Thoracic aorta (tissue), 2 donors: ENCODE measurements around the gene CCDC7. TPM values are rescaled to one million over a fixed set of nuclear protein-coding genes. Genes with fewer than 3 reads are reported as not detected.
"Not testable (repeated sequence)": the region's sequence is repeated elsewhere in the genome, so short reads cannot be mapped to it uniquely, and the experiment has no call there.

Experiments
- ATAC-seq: fragments of 150-250 bp; one replicate; pipeline ENCODE4 v1.8.0; 2017; ENCODE audit warnings: low read depth; ENCODE audit not compliant: insufficient number of reproducible peaks, low FRiP score
- DNase-seq: peaks from one replicate; pipeline ENCODE4 v3.0.0-alpha.2; 2020; ENCODE audit warnings: low spot score
- H3K27ac ChIP-seq, 2 donors: fragments of 200-600 bp; sonication (generic); 1 replicate in 1 of 2; 2 replicates in 1 of 2; pipeline ENCODE4 v1.5.1; 2016; ENCODE audit warnings: mild to moderate bottlenecking in 2 of 2, moderate library complexity in 2 of 2
- H3K27me3 ChIP-seq: fragments of 200-600 bp; sonication (generic); replicated peaks from 2 replicates; pipeline ENCODE4 v1.6.0; 2016; ENCODE audit warnings: mild to moderate bottlenecking; ENCODE audit not compliant: insufficient read depth
- H3K36me3 ChIP-seq: fragments of 200-600 bp; sonication (generic); one replicate; pipeline ENCODE4 v1.5.1; 2016
- H3K4me1 ChIP-seq, 2 donors: fragments of 200-600 bp; sonication (generic); 1 replicate in 1 of 2; 2 replicates in 1 of 2; pipeline versions ENCODE4 v1.5.1 to v1.6.0; 2016; ENCODE audit warnings: low read depth in 2 of 2, mild to moderate bottlenecking in 1 of 2; ENCODE audit not compliant: control insufficient read depth in 1 of 2
- H3K4me3 ChIP-seq: fragments of 200-600 bp; sonication (generic); 2 replicates; pipeline ENCODE4 v1.5.1; 2016; ENCODE audit warnings: mild to moderate bottlenecking
- H3K9me3 ChIP-seq: fragments of 200-600 bp; sonication (generic); 2 replicates; pipeline ENCODE4 v1.5.1; 2016
- total RNA-seq, 2 donors: library from RNA; depleted of rRNA; stranded (reverse); fragments of >200 nt; gene quantifications; one replicate each; pipeline versions ENCODE4 v1.1.0 to v1.2.3, GENCODE V29; 2016
- TF ChIP-seq, protein P1 (sequence below): fragments of 200-600 bp; sonication (generic); IDR thresholded peaks from one replicate; pipeline ENCODE4 v1.5.1; 2019; ENCODE audit warnings: antibody characterized with exemption

CCDC7 gene
- total RNA-seq, 2 donors from 2014 or later = 35.6 to 70.8 TPM

DNA sequence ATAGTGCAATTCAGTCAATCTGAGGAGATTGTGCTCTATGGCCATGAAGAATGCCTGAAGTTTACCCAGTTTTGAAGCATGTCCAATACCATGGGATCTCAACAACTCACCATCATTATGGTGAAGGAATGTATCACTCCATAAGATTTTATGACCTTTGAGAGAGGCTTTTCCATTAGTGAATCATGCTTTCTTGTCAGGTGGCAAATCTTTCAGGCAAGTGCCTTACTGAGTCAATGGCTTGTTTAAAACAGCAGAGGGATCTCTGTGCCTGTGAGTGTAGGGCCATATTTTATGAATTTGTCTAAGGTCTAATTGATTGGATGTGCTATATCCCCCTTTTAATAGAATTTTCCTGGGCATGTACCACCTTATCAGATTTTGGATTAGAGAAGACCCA is 131.5 kb downstream of the CCDC7 start:
- no peak for ATAC-seq
- no peaks in the 10 kb centered on the region for H3K4me1 ChIP-seq
- H3K9me3 ChIP-seq = no peaks in the 10 kb centered on the region
- DNase-seq = no peak
- TF ChIP-seq, protein P1, sequence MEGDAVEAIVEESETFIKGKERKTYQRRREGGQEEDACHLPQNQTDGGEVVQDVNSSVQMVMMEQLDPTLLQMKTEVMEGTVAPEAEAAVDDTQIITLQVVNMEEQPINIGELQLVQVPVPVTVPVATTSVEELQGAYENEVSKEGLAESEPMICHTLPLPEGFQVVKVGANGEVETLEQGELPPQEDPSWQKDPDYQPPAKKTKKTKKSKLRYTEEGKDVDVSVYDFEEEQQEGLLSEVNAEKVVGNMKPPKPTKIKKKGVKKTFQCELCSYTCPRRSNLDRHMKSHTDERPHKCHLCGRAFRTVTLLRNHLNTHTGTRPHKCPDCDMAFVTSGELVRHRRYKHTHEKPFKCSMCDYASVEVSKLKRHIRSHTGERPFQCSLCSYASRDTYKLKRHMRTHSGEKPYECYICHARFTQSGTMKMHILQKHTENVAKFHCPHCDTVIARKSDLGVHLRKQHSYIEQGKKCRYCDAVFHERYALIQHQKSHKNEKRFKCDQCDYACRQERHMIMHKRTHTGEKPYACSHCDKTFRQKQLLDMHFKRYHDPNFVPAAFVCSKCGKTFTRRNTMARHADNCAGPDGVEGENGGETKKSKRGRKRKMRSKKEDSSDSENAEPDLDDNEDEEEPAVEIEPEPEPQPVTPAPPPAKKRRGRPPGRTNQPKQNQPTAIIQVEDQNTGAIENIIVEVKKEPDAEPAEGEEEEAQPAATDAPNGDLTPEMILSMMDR = no peak
- no peaks in the 10 kb centered on the region for H3K27me3 ChIP-seq
- H3K4me3 ChIP-seq = no peak overlapping the region
- H3K27ac ChIP-seq = no peak overlapping the region
- H3K36me3 ChIP-seq = no peaks in the 10 kb centered on the region

DNA sequence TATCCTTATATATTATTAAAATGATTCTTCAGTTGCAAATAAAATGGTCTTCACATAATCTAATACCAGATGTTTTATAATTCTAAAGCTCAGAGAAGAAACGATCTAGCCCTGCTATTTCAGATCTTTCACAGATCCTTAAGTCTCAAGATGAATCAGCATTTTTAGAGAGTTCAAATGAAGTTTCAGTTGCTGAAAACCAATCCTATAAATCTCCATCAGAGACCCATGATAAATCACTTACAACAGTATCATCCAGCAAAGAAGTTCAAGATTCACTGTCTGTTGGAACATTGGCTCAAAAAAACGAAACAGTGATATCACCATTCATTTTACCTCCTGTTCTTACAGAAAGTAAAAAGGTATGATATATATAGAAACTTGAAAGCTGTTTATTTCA is 137.0 kb downstream of the CCDC7 start:
- H3K27me3 ChIP-seq = no peaks in the 10 kb centered on the region
- H3K9me3 ChIP-seq = no peaks in the 10 kb centered on the region
- ATAC-seq (no peak), DNase-seq (no peak)
- no peaks in the 10 kb centered on the region for H3K4me1 ChIP-seq
- TF ChIP-seq, protein P1 = no peak
- H3K27ac ChIP-seq = no peak overlapping the region
- H3K36me3 ChIP-seq = peaks cover 3% of the 10 kb centered on the region
- no peak overlapping the region for H3K4me3 ChIP-seq

DNA sequence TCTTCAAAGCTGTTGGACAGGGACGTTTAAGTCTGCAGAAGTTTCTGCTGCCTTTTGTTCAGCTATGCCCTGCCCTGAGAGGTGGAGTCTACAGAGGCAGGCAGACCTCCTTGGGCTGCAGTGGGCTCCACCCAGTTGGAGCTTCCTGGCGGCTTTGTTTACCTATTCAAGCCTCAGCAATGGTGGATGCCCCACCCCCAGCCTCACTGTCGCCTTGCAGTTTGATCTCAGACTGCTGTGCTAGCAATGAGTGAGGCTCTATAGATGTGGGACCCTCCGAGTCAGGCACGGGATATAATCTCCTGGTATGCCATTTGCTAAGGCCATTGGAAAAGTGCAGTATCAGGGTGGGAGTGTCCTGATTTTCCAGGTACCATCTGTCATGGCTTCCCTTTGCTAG is 152.1 kb downstream of the CCDC7 start:
- not testable (repeated sequence) for H3K9me3 ChIP-seq, H3K4me3 ChIP-seq

DNA sequence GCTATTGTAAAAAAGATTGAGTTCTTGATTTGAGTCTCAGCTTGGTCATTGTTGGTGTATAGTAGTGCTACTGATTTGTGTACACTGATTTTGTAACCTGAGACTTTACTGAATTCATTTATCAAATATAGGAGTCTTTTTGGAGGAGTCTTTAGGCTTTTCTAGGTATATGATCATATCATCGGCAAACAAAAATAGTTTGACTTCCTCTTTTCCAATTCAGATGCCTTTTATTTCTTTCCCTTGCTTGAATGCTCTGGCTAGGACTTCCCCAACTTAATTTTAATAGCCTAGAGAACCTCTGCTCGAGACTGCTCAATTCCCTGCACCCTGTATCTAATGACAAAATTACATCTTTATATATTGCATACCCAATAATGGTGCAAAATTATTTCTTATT is 154.4 kb downstream of the CCDC7 start:
- Histone ChIP-seq H3K4me3 (no peak overlapping the region), H3K4me1 (no peaks in the 10 kb centered on the region), H3K9me3 (peaks cover 6% of the 10 kb centered on the region), H3K27me3 (no peaks in the 10 kb centered on the region), H3K27ac (no peak overlapping the region), H3K36me3 (peaks cover 6% of the 10 kb centered on the region)
- DNase-seq = no peak
- TF ChIP-seq, protein P1 = no peak
- ATAC-seq = no peak

More for the DNA sequence above, 152.1 kb downstream of the CCDC7 start:
- not testable (repeated sequence) for H3K4me1 ChIP-seq, H3K27me3 ChIP-seq, DNase-seq, H3K27ac ChIP-seq, H3K36me3 ChIP-seq, ATAC-seq

DNA sequence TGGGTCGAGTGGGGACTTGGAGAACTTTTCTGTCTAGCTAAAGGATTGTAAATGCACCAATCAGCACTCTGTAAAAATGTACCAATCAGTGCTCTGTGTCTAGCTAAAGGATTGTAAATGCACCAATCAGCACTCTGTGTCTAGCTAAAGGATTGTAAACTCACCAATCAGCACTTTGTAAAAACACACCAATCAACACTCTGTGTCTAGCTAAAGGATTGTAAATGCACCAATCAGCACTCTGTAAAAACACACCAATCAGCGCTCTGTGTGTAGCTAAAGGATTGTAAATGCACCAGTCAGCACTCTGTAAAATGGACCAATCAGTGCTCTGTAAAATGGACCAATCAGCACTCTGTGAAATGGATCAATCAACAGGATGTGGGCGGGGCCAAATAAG is 155.6 kb downstream of the CCDC7 start:
- not testable (repeated sequence) for H3K27ac ChIP-seq, H3K36me3 ChIP-seq, H3K9me3 ChIP-seq, ATAC-seq, H3K4me1 ChIP-seq, H3K4me3 ChIP-seq, DNase-seq, H3K27me3 ChIP-seq

DNA sequence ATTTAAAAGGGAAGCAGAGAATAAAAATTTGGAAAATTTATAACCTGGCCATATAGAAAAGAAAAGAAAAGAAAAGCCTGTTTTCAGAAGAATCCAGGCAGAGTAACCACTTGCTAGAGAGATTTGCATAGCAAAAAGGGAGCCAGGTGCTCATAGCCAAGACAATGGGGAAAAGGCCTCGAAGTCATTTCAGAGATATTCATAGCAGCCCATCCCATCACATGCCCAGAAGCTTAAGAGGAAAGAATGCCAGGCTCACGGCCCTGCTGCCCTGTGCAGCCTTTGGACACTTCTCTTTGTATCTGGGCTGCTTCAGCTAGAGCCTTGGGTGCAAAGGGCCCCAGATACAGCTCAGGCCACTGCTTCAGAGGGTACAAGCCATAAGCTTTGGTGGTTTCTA is 159.8 kb downstream of the CCDC7 start:
- no peaks in the 10 kb centered on the region for H3K4me1 ChIP-seq
- ATAC-seq (no peak), DNase-seq (no peak)
- H3K27me3 ChIP-seq = no peaks in the 10 kb centered on the region
- H3K27ac ChIP-seq = no peak overlapping the region
- TF ChIP-seq, protein P1 = no peak
- H3K36me3 ChIP-seq = peaks cover 2% of the 10 kb centered on the region
- H3K4me3 ChIP-seq = no peak overlapping the region
- peaks cover 7% of the 10 kb centered on the region for H3K9me3 ChIP-seq

DNA sequence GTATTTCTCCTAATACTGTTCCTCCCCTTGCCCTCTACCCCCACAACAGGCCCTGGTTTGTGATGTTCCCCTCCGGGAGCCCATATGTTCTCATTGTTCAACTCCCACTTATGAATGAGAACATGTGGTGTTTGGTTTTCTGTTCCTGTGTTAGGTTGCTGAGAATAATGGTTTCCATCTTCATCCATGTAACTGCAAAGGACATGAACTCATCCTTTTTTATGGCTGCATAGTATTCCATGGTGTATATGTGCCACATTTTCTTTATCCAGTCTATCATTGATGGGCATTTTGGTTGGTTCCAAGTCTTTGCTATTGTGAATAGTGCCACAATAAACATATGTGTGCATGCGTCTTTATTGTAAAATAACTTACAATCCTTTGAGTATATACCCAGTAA is 164.6 kb downstream of the CCDC7 start:
- not testable (repeated sequence) for ATAC-seq, H3K4me1 ChIP-seq, DNase-seq, H3K4me3 ChIP-seq, H3K36me3 ChIP-seq, H3K27ac ChIP-seq, H3K27me3 ChIP-seq
- H3K9me3 ChIP-seq = peaks cover 12% of the 10 kb centered on the region
